MV-4-11 (cell line): ENCODE measurements around the gene KCNJ11.

Experiments used
- DNase-seq: peaks from one replicate; lab custom pipeline; 2025; lab: John Stamatoyannopoulos, UW

The KCNJ11 gene

GRCh38 chr11:17388609-17389210, at the start of gene KCNJ11:
Gene KCNJ11, minus strand, starts transcription at chr11:17388659. Its CDS starts 568 bp downstream, at chr11:17388091.
- DNase-seq: no peak

- DNase-seq: no peak
Measured at GRCh38 chr11:17437366-17437765, 48.9 kb upstream of the KCNJ11 start.

- no peak for DNase-seq
Measured at GRCh38 chr11:17434108-17434507, 45.6 kb upstream of the KCNJ11 start.

GRCh38 chr11:17432002-17432401, 43.5 kb upstream of the KCNJ11 start:
- no peak for DNase-seq

- DNase-seq: no peak
Measured at GRCh38 chr11:17431139-17431538, 42.7 kb upstream of the KCNJ11 start.

- DNase-seq: no peak
Measured at GRCh38 chr11:17430616-17431015, 42.2 kb upstream of the KCNJ11 start.

- DNase-seq: no peak
Measured at GRCh38 chr11:17428925-17429324, 40.5 kb upstream of the KCNJ11 start.

- no peak for DNase-seq
Measured at GRCh38 chr11:17428261-17428660, 39.8 kb upstream of the KCNJ11 start.

- DNase-seq: peak; percentile 58
Measured at GRCh38 chr11:17426233-17426632, 37.8 kb upstream of the KCNJ11 start.

GRCh38 chr11:17423533-17424310, 35.3 kb upstream of the KCNJ11 start:
- DNase-seq: no peak

GRCh38 chr11:17421781-17422180, 33.3 kb upstream of the KCNJ11 start:
- no peak for DNase-seq

- no peak for DNase-seq
Measured at GRCh38 chr11:17418444-17419081, 30.1 kb upstream of the KCNJ11 start.

- DNase-seq: no peak
Measured at GRCh38 chr11:17416492-17416891, 28.0 kb upstream of the KCNJ11 start.

- DNase-seq: no peak
Measured at GRCh38 chr11:17415523-17416104, 27.2 kb upstream of the KCNJ11 start.

- DNase-seq: no peak
Measured at GRCh38 chr11:17414992-17415391, 26.5 kb upstream of the KCNJ11 start.

GRCh38 chr11:17414317-17414737, 25.9 kb upstream of the KCNJ11 start:
- no peak for DNase-seq

- no peak for DNase-seq
Measured at GRCh38 chr11:17413414-17414316, 25.2 kb upstream of the KCNJ11 start.

GRCh38 chr11:17412488-17413180, 24.2 kb upstream of the KCNJ11 start:
- DNase-seq: no peak

GRCh38 chr11:17411418-17411817, 23.0 kb upstream of the KCNJ11 start:
- DNase-seq: no peak

GRCh38 chr11:17410606-17411379, 22.3 kb upstream of the KCNJ11 start:
- DNase-seq: no peak
